Adrenal gland (tissue), 12 donors: ENCODE results near the gene ZNF212. TPM values are rescaled to one million over a fixed set of nuclear protein-coding genes. Genes with fewer than 3 reads are reported as not detected.

Experiments used
- DNase-seq, 7 donors: peaks; one replicate each; pipeline ENCODE4 v3.0.0-alpha.2; 2019 to 2020
- H3K27ac ChIP-seq, 5 donors: fragments of 200-600 bp; sonication (generic) in 4 of 5; 1 replicate in 3 of 5; 2 replicates in 2 of 5; pipeline versions ENCODE4 v1.5.1 to v1.8.0; 2016 to 2020; ENCODE audit warnings: mild to moderate bottlenecking in 1 of 5
- H3K27me3 ChIP-seq: fragments of 200-600 bp; 2 replicates; pipeline ENCODE4 v1.8.0; 2021
- H3K36me3 ChIP-seq, 2 donors: fragments of 200-600 bp; replicated peaks in 1 of 2; 1 replicate in 1 of 2; 2 replicates in 1 of 2; pipeline versions ENCODE4 v1.5.1 to v1.8.0; 2018 to 2022
- H3K4me1 ChIP-seq, 2 donors: fragments of 200-600 bp; replicated peaks in 1 of 2; 1 replicate in 1 of 2; 2 replicates in 1 of 2; pipeline versions ENCODE4 v1.5.1 to v1.8.0; 2018 to 2021
- H3K4me3 ChIP-seq, 4 donors: fragments of 200-600 bp; sonication (generic) in 3 of 4; one replicate each; pipeline ENCODE4 v1.5.1; 2016 to 2018
- H3K9me3 ChIP-seq, 3 donors: fragments of 200-600 bp; sonication (generic) in 1 of 3; replicated peaks in 1 of 3; 1 replicate in 2 of 3; 2 replicates in 1 of 3; pipeline versions ENCODE4 v1.5.1 to v1.8.0; 2016 to 2021
- CTCF ChIP-seq, 6 experiments: fragments of 450-650 bp in 4 of 6; fragments of 200-600 bp in 2 of 6; sonication (generic) in 1 of 6; IDR thresholded peaks; 1 replicate in 5 of 6; 2 replicates in 1 of 6; pipeline versions ENCODE4 v1.5.1 to v1.8.0; 2016 to 2021; ENCODE audit warnings: antibody characterized with exemption in 6 of 6, mild to moderate bottlenecking in 2 of 6, moderate library complexity in 1 of 6
- POLR2A ChIP-seq, 2 donors: fragments of 450-650 bp; IDR thresholded peaks; one replicate each; pipeline ENCODE4 v1.6.1; 2017; ENCODE audit warnings: antibody characterized with exemption in 2 of 2, mild to moderate bottlenecking in 2 of 2, moderate library complexity in 1 of 2
- WGBS, 4 donors: extraction: QIAGEN DNeasy Blood & Tissue Kit in 2 of 4; methylation state at CpG; one replicate each; pipeline versions ENCODE4 v1.1.5 to v1.1.7; 2013 to 2017; 5-methylcytosine and 5-hydroxymethylcytosine counted together
- intact Hi-C, 2 donors: fragments of 100-400 bp; cut with DNase I; formaldehyde crosslinking; loops; one replicate each; pipeline versions ENCODE4 v1.14.1 to v1.15.0; 2022 to 2023
- polyA plus RNA-seq, 3 donors: library from polyadenylated mRNA; stranded (reverse); fragments of 200-250 nt in 2 of 3; fragments of 350-450 nt in 1 of 3; fragmentation: Illumina TruSeq in 1 of 3; extraction: RNeasy Lipid Tissue Mini Kit (QIAGEN cat#74804) in 1 of 3; gene quantifications; one replicate each; pipeline ENCODE4 v1.2.3, GENCODE V29; 2013 to 2014
- small RNA-seq, 2 donors: library from RNA; depleted of rRNA; stranded (forward); fragments of <200 nt; gene quantifications; one replicate each; pipeline ENCODE3, GENCODE V24; 2016
- total RNA-seq, 9 donors: library from RNA; depleted of rRNA in 4 of 9; stranded (reverse); fragments of >200 nt in 4 of 9; fragments of 120-200 nt in 1 of 9; fragmentation: NEBNext Ultra II Directional in 1 of 9; extraction: Animal tissue kit (Norgen Biotek cat#: 25700) in 1 of 9; gene quantifications; one replicate each; pipeline versions ENCODE4 v1.1.0 to v1.2.4, GENCODE V29; 2013 to 2023
- donor health status: healthy with polysubstance abuse.
- donor health status: Bipolar disorder and iron deficiency.
- donor health status: DM: yes; HTN: yes; CAD: no.
- donor health status: DM: no; HTN: no; CAD: no.
- donor health status: DM: no; HTN: no; CAD: no.
- donor health status: DM: yes; HTN: yes; CAD: no.

The ZNF212 gene
- total and polyA plus RNA-seq, 12 donors = 5.5 to 22.7 (median 10.4) TPM

- Histone ChIP-seq H3K27ac (no peak overlapping the region), H3K4me3 (no peak overlapping the region), H3K9me3 (no peaks in the 10 kb centered on the region), H3K36me3 (no peaks in the 10 kb centered on the region), H3K4me1 (no peaks in the 10 kb centered on the region), H3K27me3 (no peaks in the 10 kb centered on the region)
- 65 to 71% (median 69%) methylated on average over 2 of the region's 2 CpGs for WGBS, 4 donors
- intact Hi-C loops = no loop called here
- no peak for TF ChIP-seq POLR2A (IDR thresholded peaks at IDR 0.05)
- no peak for TF ChIP-seq CTCF (IDR thresholded peaks at IDR 0.05)
- DNase-seq = peak in 1 of 7 donors; percentile 21
Measured at GRCh38 chr7:149302865-149303264, 63.4 kb downstream of the ZNF212 start.

GRCh38 chr7:149304006-149304405 is 64.6 kb downstream of the ZNF212 start:
- TF ChIP-seq POLR2A (IDR thresholded peaks at IDR 0.05) (no peak), CTCF (IDR thresholded peaks at IDR 0.05) (no peak)
- no peak for DNase-seq
- intact Hi-C loops = no loop called here
- WGBS, 4 donors = 84 to 89% (median 87%) methylated on average over 7 of the region's 7 CpGs
- Histone ChIP-seq H3K36me3 (no peaks in the 10 kb centered on the region), H3K4me3 (no peak overlapping the region), H3K27ac (no peak overlapping the region), H3K4me1 (no peaks in the 10 kb centered on the region), H3K27me3 (no peaks in the 10 kb centered on the region), H3K9me3 (no peaks in the 10 kb centered on the region)

Small RNA genes lying within 50 kb of the gene (small RNA-seq; reads per million reads assigned to genes)
- gene AC004890.1 = 0 reads per million in 2 donors

Other genes with a start within 250 kb of the ZNF212 start
- 100 to 1,000 TPM in 2 of 9 donors, 10 to 100 TPM in 7; 52.1 to 123 (median 71.7) TPM for gene PDIA4, start 211.1 kb upstream of the ZNF212 start, total RNA-seq
- gene PDIA4, start 211.1 kb upstream of the ZNF212 start, polyA plus RNA-seq = 10 to 100 TPM; 19.9 to 91.3 (median 26.1) TPM
- gene ZNF786, start 148.9 kb upstream of the ZNF212 start, total RNA-seq = 10 to 100 TPM in 1 of 9 donors, 1 to 10 TPM in 8; 4.2 to 13.0 (median 5.3) TPM
- 1 to 10 TPM; 2.6 to 5.1 (median 3.5) TPM for gene ZNF786, start 148.9 kb upstream of the ZNF212 start, polyA plus RNA-seq
- 1 to 10 TPM in 8 of 9 donors, under 1 TPM in 1; 0.36 to 3.1 (median 1.5) TPM for gene ZNF425, start 113.3 kb upstream of the ZNF212 start, total RNA-seq
- gene ZNF425, start 113.3 kb upstream of the ZNF212 start, polyA plus RNA-seq = 1 to 10 TPM in 2 of 3 donors, under 1 TPM in 1; 0.71 to 2.9 (median 1.4) TPM
- 10 to 100 TPM in 8 of 9 donors, 1 to 10 TPM in 1; 7.4 to 18.7 (median 14.1) TPM for gene ZNF398, start 92.2 kb upstream of the ZNF212 start, total RNA-seq
- gene ZNF398, start 92.2 kb upstream of the ZNF212 start, polyA plus RNA-seq = 1 to 10 TPM; 2.0 to 8.5 (median 3.6) TPM
- gene ZNF282, start 44.1 kb upstream of the ZNF212 start, total RNA-seq = 10 to 100 TPM; 11.0 to 33.8 (median 19.3) TPM
- 10 to 100 TPM in 2 of 3 donors, 1 to 10 TPM in 1; 3.6 to 15.1 (median 13.0) TPM for gene ZNF282, start 44.1 kb upstream of the ZNF212 start, polyA plus RNA-seq
- gene ZNF783, start 22.5 kb downstream of the ZNF212 start, total RNA-seq = 10 to 100 TPM in 3 of 9 donors, 1 to 10 TPM in 6; 4.5 to 15.4 (median 8.0) TPM
- 10 to 100 TPM in 1 of 3 donors, 1 to 10 TPM in 2; 3.2 to 23.6 (median 9.1) TPM for gene ZNF783, start 22.5 kb downstream of the ZNF212 start, polyA plus RNA-seq
- 10 to 100 TPM in 7 of 9 donors, 1 to 10 TPM in 2; 3.5 to 16.2 (median 11.8) TPM for gene ZNF777, start 221.4 kb downstream of the ZNF212 start, total RNA-seq
- gene ZNF777, start 221.4 kb downstream of the ZNF212 start, polyA plus RNA-seq = 10 to 100 TPM in 1 of 3 donors, 1 to 10 TPM in 2; 6.9 to 13.8 (median 9.0) TPM